HAP-1 (cell line): ENCODE data around the gene ZNF667.

Experiments used
- DNase-seq, 2 experiments: peaks; one replicate each; pipeline ENCODE4 v3.0.0-alpha.2; 2016 to 2020; ENCODE audit warnings: low spot score in 2 of 2
- H3K27me3 ChIP-seq: fragments of 250-450 bp; sonication (Bioruptor Pico); 2 replicates; pipeline ENCODE4 v1.5.1; 2020; ENCODE audit warnings: low read depth, mild to moderate bottlenecking, moderate library complexity
- H3K36me3 ChIP-seq: fragments of 250-450 bp; sonication (Bioruptor Pico); replicated peaks from 2 replicates; pipeline ENCODE4 v1.5.1; 2020; ENCODE audit warnings: mild to moderate bottlenecking
- H3K4me1 ChIP-seq: fragments of 250-450 bp; sonication (Bioruptor Pico); 2 replicates; pipeline ENCODE4 v1.5.1; 2020; ENCODE audit warnings: mild to moderate bottlenecking
- H3K4me3 ChIP-seq: fragments of 250-450 bp; sonication (Bioruptor Pico); 2 replicates; pipeline ENCODE4 v1.5.1; 2020; ENCODE audit warnings: mild to moderate bottlenecking, moderate library complexity
- H3K9me3 ChIP-seq: fragments of 250-450 bp; sonication (Bioruptor Pico); 2 replicates; pipeline ENCODE4 v1.5.1; 2020; ENCODE audit warnings: mild to moderate bottlenecking, moderate library complexity
- in situ Hi-C: fragments of 300-500 bp; cut with MboI; formaldehyde crosslinking; loops from 3 replicates; pipeline ENCODE4 v1.14.3; 2020; ENCODE audit warnings: low sequenced_read_pairs, inconsistent platforms, mixed read lengths

The ZNF667 gene

GRCh38 chr19:56405062-56405461 is 72.1 kb downstream of the ZNF667 start:
- H3K4me1 ChIP-seq: peaks cover 8% of the 10 kb centered on the region; the same call in 1 of the 2 replicates
- in situ Hi-C loops: no loop called here
- H3K36me3 ChIP-seq: no peaks in the 10 kb centered on the region
- peaks cover 16% of the 10 kb centered on the region for H3K9me3 ChIP-seq
- DNase-seq: no peak
- no peak overlapping the region for H3K4me3 ChIP-seq
- no peaks in the 10 kb centered on the region for H3K27me3 ChIP-seq

GRCh38 chr19:56404705-56405056 is 72.5 kb downstream of the ZNF667 start:
- H3K9me3 ChIP-seq: peaks cover 16% of the 10 kb centered on the region

GRCh38 chr19:56403764-56404704 is 73.1 kb downstream of the ZNF667 start, which contains the start of gene ZNF583:
ZNF583 (plus strand) TSS chr19:56404332; CDS start chr19:56407115, 2,783 bp downstream.
- H3K9me3 ChIP-seq: peaks cover 16% of the 10 kb centered on the region
- no peaks in the 10 kb centered on the region for H3K36me3 ChIP-seq
- in situ Hi-C loops: no loop called here

More at GRCh38 chr19:56404705-56405056, 72.5 kb downstream of the ZNF667 start:
- in situ Hi-C loops: no loop called here
- Histone ChIP-seq H3K4me3 (peak overlapping the region; percentile 81), H3K27me3 (no peaks in the 10 kb centered on the region), H3K4me1 (peaks cover 8% of the 10 kb centered on the region; the same call in 1 of the 2 replicates), H3K36me3 (no peaks in the 10 kb centered on the region)
- DNase-seq: no peak

GRCh38 chr19:56403261-56403660 is 73.9 kb downstream of the ZNF667 start:
- peaks cover 16% of the 10 kb centered on the region for H3K9me3 ChIP-seq

More at GRCh38 chr19:56403764-56404704, 73.1 kb downstream of the ZNF667 start, which contains the start of gene ZNF583:
- peak; percentile 63 to 85 for DNase-seq
- peak within 1 kb of the TSS; percentile 81 for H3K4me3 ChIP-seq
- no peaks in the 10 kb centered on the region for H3K27me3 ChIP-seq
- H3K4me1 ChIP-seq: peaks cover 8% of the 10 kb centered on the region; the same call in 1 of the 2 replicates

GRCh38 chr19:56400485-56400884 is 76.7 kb downstream of the ZNF667 start:
- in situ Hi-C loops: no loop called here
- H3K36me3 ChIP-seq: no peaks in the 10 kb centered on the region
- no peak overlapping the region for H3K4me3 ChIP-seq
- no peaks in the 10 kb centered on the region for H3K27me3 ChIP-seq
- peaks cover 12% of the 10 kb centered on the region for H3K9me3 ChIP-seq
- H3K4me1 ChIP-seq: peaks cover 8% of the 10 kb centered on the region; the same call in 1 of the 2 replicates
- no peak for DNase-seq

More at GRCh38 chr19:56403261-56403660, 73.9 kb downstream of the ZNF667 start:
- DNase-seq: no peak
- in situ Hi-C loops: no loop called here
- H3K36me3 ChIP-seq: no peaks in the 10 kb centered on the region
- H3K27me3 ChIP-seq: no peaks in the 10 kb centered on the region
- peak overlapping the region; percentile 81 for H3K4me3 ChIP-seq
- H3K4me1 ChIP-seq: peaks cover 8% of the 10 kb centered on the region; the same call in 1 of the 2 replicates

GRCh38 chr19:56398809-56399208 is 78.3 kb downstream of the ZNF667 start:
- Histone ChIP-seq H3K36me3 (no peaks in the 10 kb centered on the region), H3K9me3 (peaks cover 17% of the 10 kb centered on the region)
- in situ Hi-C loops: no loop called here

GRCh38 chr19:56393119-56394012 is 83.8 kb downstream of the ZNF667 start, which contains the start of gene ZNF582:
ZNF582 (minus strand) TSS chr19:56393534; CDS start chr19:56391752, 1,782 bp downstream.
- H3K9me3 ChIP-seq: peaks cover 8% of the 10 kb centered on the region; the same call in 1 of the 2 replicates
- H3K36me3 ChIP-seq: no peaks in the 10 kb centered on the region
- no peaks in the 10 kb centered on the region for H3K4me1 ChIP-seq
- in situ Hi-C loops: no loop called here
- peak; percentile 82 to 92 for DNase-seq
- peak within 1 kb of the TSS; percentile 81 for H3K4me3 ChIP-seq
- no peaks in the 10 kb centered on the region for H3K27me3 ChIP-seq

More at GRCh38 chr19:56398809-56399208, 78.3 kb downstream of the ZNF667 start:
- Histone ChIP-seq H3K4me1 (peaks cover 3% of the 10 kb centered on the region; the same call in 1 of the 2 replicates), H3K4me3 (no peak overlapping the region), H3K27me3 (no peaks in the 10 kb centered on the region)
- DNase-seq: no peak
